PC-9 (cell line): Measurements from ENCODE around the gene SLC1A2. TPM values are rescaled to one million over a fixed set of nuclear protein-coding genes. Genes with fewer than 3 reads are reported as not detected.

Experiments used
- BruUV-seq: library from RNA; stranded (reverse); fragments of 400-500 nt; replicated peaks from 2 replicates; lab custom pipeline; 2021; lab: Mats Ljungman, UMichigan
- CTCF ChIA-PET: fragments of 300-600 bp; sonication (Branson Sonifier 250); formaldehyde crosslinking; loops from one replicate; lab custom pipeline; 2022; ENCODE audit warnings: antibody characterized with exemption; lab: Charles Lee
- POLR2A ChIA-PET: fragments of 300-600 bp; sonication (Branson Sonifier 250); formaldehyde crosslinking; loops from one replicate; lab custom pipeline; 2022; ENCODE audit warnings: antibody characterized with exemption; ENCODE audit not compliant: unreplicated experiment; lab: Charles Lee
- DNase-seq, 2 experiments: peaks; one replicate each; pipeline versions ENCODE4 v3.0.0 to v3.0.0-alpha.2; 2015 to 2022; ENCODE audit warnings: mixed read lengths in 1 of 2
- H2AFZ ChIP-seq: fragments of 200-600 bp; sonication (generic); 2 replicates; pipeline ENCODE4 v1.8.1; 2017; ENCODE audit warnings: antibody characterized with exemption
- H3F3A ChIP-seq: fragments of 200-600 bp; sonication (generic); 2 replicates; pipeline ENCODE4 v1.8.1; 2017; ENCODE audit warnings: antibody characterized with exemption, mild to moderate bottlenecking, low read depth; ENCODE audit not compliant: insufficient read depth
- H3K27ac ChIP-seq: fragments of 200-600 bp; sonication (generic); 2 replicates; pipeline ENCODE4 v1.6.1; 2016; ENCODE audit warnings: mixed run types
- H3K27me3 ChIP-seq: fragments of 200-600 bp; sonication (generic); 2 replicates; pipeline ENCODE4 v1.6.1; 2016; ENCODE audit warnings: low read depth, mixed run types; ENCODE audit not compliant: insufficient read depth
- H3K36me3 ChIP-seq: fragments of 200-600 bp; sonication (generic); 2 replicates; pipeline ENCODE4 v1.6.1; 2016; ENCODE audit warnings: low read depth, mixed run types
- H3K4me1 ChIP-seq: fragments of 200-600 bp; sonication (generic); replicated peaks from 2 replicates; pipeline ENCODE4 v1.6.1; 2016; ENCODE audit warnings: mixed run types; ENCODE audit not compliant: insufficient read depth
- H3K4me2 ChIP-seq: fragments of 200-600 bp; sonication (generic); 2 replicates; pipeline ENCODE4 v1.6.1; 2017; ENCODE audit warnings: mixed run types
- H3K4me3 ChIP-seq: fragments of 200-600 bp; sonication (generic); 2 replicates; pipeline ENCODE4 v1.6.1; 2016; ENCODE audit warnings: mixed run types
- H3K79me2 ChIP-seq: fragments of 200-600 bp; sonication (generic); 2 replicates; pipeline ENCODE4 v1.6.1; 2017; ENCODE audit warnings: low read depth, mixed run types
- H3K9me2 ChIP-seq: fragments of 200-600 bp; sonication (generic); 2 replicates; pipeline ENCODE4 v1.8.1; 2017; ENCODE audit warnings: mild to moderate bottlenecking; ENCODE audit not compliant: insufficient read depth
- H3K9me3 ChIP-seq: fragments of 200-600 bp; sonication (generic); 2 replicates; pipeline ENCODE4 v1.8.1; 2016; ENCODE audit warnings: low read depth; ENCODE audit not compliant: insufficient read depth
- H4K20me1 ChIP-seq: fragments of 200-600 bp; sonication (generic); 2 replicates; pipeline ENCODE4 v1.8.1; 2017; ENCODE audit not compliant: insufficient read depth
- EZH2 ChIP-seq: fragments of 200-600 bp; sonication (generic); IDR thresholded peaks from 2 replicates; pipeline ENCODE4 v1.8.0; 2017; ENCODE audit warnings: antibody characterized with exemption, low read depth
- intact Hi-C: fragments of 100-400 bp; cut with micrococcal nuclease; formaldehyde crosslinking; loops from one replicate; pipeline ENCODE4 v1.10.0; 2022; ENCODE audit not compliant: unreplicated experiment
- total RNA-seq: library from RNA; stranded (reverse); gene quantifications from 2 replicates; pipeline ENCODE4 v1.2.3, GENCODE V29; 2021
- TF ChIP-seq, protein P1 (sequence below): fragments of 200-600 bp; sonication (generic); conservative IDR thresholded peaks from 2 replicates; pipeline ENCODE4 v1.6.1; 2017; ENCODE audit warnings: mixed run types, antibody characterized with exemption, mild to moderate bottlenecking, moderate library complexity

SLC1A2 gene
- total RNA-seq, 1 experiment from 2014 or later, result 0.09 TPM

DNA sequence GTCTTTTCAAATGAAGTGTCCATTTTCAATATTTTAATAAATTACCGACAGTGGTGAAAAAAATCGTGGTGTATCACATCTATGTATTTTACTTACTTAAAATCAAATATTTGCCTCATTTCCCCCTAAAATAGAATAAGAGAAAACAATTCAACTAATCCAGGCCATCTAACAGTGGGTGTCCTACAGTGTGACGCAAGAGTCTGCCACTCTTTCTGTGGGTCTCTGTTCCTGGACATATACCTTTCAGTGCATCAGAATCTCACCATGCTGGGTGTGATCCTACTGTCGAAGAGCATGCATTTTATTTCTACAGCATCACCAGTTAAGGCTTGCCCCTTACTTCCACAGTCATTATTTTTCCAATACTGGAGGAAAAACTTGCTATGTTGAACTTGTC is 169.2 kb downstream of the SLC1A2 start:
- POLR2A ChIA-PET, result interaction anchor here (0.5 kb wide), 1 partner anchor 9 kb away, joined by 7 read pairs; no protein-coding TSS in a partner anchor
- DNase-seq, result no peak
- no peaks in the 10 kb centered on the region for H3K79me2 ChIP-seq
- no peaks in the 10 kb centered on the region for H3K4me1 ChIP-seq
- BruUV-seq, result no TSS peak
- no peak overlapping the region for H3K4me3 ChIP-seq
- no peaks in the 10 kb centered on the region for H3K9me2 ChIP-seq
- no peaks in the 10 kb centered on the region for H3K27me3 ChIP-seq
- H3K9me3 ChIP-seq, result no peaks in the 10 kb centered on the region
- H3K27ac ChIP-seq, result no peak overlapping the region
- no peak overlapping the region for H3K4me2 ChIP-seq
- no peaks in the 10 kb centered on the region for H3K36me3 ChIP-seq
- intact Hi-C loops, result no loop called here
- CTCF ChIA-PET, result no interaction called here
- H4K20me1 ChIP-seq, result no peaks in the 10 kb centered on the region
- no peak overlapping the region for H2AFZ ChIP-seq
- TF ChIP-seq, protein P1, sequence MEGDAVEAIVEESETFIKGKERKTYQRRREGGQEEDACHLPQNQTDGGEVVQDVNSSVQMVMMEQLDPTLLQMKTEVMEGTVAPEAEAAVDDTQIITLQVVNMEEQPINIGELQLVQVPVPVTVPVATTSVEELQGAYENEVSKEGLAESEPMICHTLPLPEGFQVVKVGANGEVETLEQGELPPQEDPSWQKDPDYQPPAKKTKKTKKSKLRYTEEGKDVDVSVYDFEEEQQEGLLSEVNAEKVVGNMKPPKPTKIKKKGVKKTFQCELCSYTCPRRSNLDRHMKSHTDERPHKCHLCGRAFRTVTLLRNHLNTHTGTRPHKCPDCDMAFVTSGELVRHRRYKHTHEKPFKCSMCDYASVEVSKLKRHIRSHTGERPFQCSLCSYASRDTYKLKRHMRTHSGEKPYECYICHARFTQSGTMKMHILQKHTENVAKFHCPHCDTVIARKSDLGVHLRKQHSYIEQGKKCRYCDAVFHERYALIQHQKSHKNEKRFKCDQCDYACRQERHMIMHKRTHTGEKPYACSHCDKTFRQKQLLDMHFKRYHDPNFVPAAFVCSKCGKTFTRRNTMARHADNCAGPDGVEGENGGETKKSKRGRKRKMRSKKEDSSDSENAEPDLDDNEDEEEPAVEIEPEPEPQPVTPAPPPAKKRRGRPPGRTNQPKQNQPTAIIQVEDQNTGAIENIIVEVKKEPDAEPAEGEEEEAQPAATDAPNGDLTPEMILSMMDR, result no peak
- no peak for TF ChIP-seq EZH2
- H3F3A ChIP-seq, result no peaks in the 10 kb centered on the region

DNA sequence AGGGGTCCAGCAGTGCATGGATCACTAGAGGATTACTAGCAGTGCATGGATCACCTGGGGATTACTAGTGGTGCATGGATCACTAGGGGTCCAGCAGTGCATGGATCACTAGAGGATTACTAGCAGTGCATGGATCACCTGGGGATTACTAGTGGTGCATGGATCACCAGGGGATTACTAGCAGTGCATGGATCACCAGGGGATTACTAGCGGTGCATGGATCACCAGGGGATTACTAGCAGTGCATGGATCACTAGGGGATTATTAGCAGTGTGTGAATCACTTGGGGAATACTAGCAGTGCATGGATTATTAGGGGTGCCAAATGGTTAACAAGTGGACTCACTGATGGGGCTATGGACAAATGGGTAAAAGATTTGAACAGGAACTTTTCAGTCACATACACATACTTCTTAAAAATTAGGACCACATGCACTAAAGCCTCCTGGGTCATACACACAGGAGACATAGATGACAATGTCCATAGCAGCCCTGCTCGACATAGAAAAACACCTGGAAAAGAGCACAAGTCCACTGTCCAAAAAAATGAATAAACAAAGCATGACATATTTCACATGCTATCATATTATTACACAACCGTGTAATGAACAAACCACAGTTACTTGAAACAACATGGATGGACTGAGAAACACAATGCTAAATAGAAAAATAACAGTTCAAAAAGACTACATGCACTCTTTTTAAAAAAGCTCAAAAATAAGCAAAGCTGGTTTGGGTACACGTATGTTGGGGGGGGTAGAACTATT is 170.6 kb downstream of the SLC1A2 start:
- Histone ChIP-seq H2AFZ (no peak overlapping the region), H3K27me3 (no peaks in the 10 kb centered on the region), H4K20me1 (no peaks in the 10 kb centered on the region), H3K79me2 (no peaks in the 10 kb centered on the region), H3K9me2 (no peaks in the 10 kb centered on the region), H3K9me3 (no peaks in the 10 kb centered on the region), H3K4me1 (no peaks in the 10 kb centered on the region), H3K4me3 (no peak overlapping the region), H3K27ac (no peak overlapping the region), H3K36me3 (no peaks in the 10 kb centered on the region), H3F3A (no peaks in the 10 kb centered on the region; the same call in 1 of the 2 replicates), H3K4me2 (no peak overlapping the region)
- intact Hi-C loops, result no loop called here
- no peak for DNase-seq
- no TSS peak for BruUV-seq
- TF ChIP-seq EZH2, result no peak
- TF ChIP-seq, protein P1, result no peak
- POLR2A ChIA-PET, result interaction anchor here (0.6 kb wide), 1 partner anchor 67 kb away, joined by 3 read pairs; no protein-coding TSS in a partner anchor
- CTCF ChIA-PET, result no interaction called here

DNA sequence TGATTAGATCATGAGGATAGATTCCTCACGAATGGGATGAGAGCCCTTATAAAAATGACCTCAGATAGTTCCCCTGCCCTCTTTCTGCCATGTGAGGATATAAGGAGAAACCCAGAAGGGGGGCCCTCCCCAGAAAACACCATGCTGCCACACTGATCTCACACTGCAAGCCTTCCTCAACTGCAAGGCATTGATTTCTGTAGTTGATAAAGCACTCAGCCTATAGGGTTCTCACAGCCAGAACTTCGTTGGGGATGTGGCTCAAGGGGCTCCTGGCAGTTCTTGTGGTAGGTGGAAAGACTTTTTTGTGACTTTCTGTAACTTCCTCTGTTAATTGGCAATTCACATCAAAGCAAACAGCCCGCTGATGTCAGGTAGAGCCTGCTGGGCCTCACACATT is 171.5 kb downstream of the SLC1A2 start:
- Histone ChIP-seq H3K79me2 (no peaks in the 10 kb centered on the region), H3K4me3 (no peak overlapping the region), H3F3A (no peaks in the 10 kb centered on the region; the same call in 1 of the 2 replicates), H3K27me3 (no peaks in the 10 kb centered on the region), H3K4me1 (no peaks in the 10 kb centered on the region), H3K4me2 (no peak overlapping the region), H3K9me2 (no peaks in the 10 kb centered on the region), H2AFZ (no peak overlapping the region), H3K27ac (no peak overlapping the region), H3K36me3 (no peaks in the 10 kb centered on the region), H3K9me3 (no peaks in the 10 kb centered on the region), H4K20me1 (no peaks in the 10 kb centered on the region)
- intact Hi-C loops, result no loop called here
- POLR2A ChIA-PET, result no interaction called here
- BruUV-seq, result no TSS peak
- CTCF ChIA-PET, result no interaction called here
- no peak for DNase-seq
- TF ChIP-seq EZH2, result no peak
- TF ChIP-seq, protein P1, result no peak
